Measurements from ENCODE around the gene DLST.

DLST gene

GRCh38 chr14:74897642-74898041 lies 15.9 kb downstream of the DLST start:
- DNase-seq: no peak

DNA sequence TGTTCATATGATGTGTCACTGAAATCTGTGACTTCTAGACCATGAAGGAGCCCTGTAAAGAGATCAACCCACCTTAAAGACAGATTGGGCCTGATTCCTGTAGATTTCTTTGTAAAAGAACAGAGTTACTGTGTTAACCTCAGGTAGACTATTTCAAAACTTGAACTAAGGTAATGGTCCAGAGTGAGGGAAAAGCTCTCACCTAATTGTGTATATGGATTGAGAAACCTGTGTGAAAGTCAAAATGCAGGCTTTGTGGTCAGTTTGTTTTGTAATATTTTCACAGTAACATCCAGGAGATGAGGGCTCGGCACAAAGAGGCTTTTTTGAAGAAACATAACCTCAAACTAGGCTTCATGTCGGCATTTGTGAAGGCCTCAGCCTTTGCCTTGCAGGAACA lies 16.4 kb downstream of the DLST start:
- DNase-seq: no peak

- DNase-seq: no peak
Measured at GRCh38 chr14:74898694-74899093, 17.0 kb downstream of the DLST start.

GRCh38 chr14:74902941-74903705 lies 21.4 kb downstream of the DLST start:
- DNase-seq: no peak

GRCh38 chr14:74904635-74905503 lies 23.2 kb downstream of the DLST start:
- DNase-seq: no peak

- DNase-seq: peak; percentile 84
Measured at GRCh38 chr14:74905595-74906142, 24.0 kb downstream of the DLST start.

- DNase-seq: no peak
Measured at GRCh38 chr14:74906925-74907521, 25.3 kb downstream of the DLST start.

GRCh38 chr14:74907744-74908143 lies 26.0 kb downstream of the DLST start:
- no peak for DNase-seq

DNA sequence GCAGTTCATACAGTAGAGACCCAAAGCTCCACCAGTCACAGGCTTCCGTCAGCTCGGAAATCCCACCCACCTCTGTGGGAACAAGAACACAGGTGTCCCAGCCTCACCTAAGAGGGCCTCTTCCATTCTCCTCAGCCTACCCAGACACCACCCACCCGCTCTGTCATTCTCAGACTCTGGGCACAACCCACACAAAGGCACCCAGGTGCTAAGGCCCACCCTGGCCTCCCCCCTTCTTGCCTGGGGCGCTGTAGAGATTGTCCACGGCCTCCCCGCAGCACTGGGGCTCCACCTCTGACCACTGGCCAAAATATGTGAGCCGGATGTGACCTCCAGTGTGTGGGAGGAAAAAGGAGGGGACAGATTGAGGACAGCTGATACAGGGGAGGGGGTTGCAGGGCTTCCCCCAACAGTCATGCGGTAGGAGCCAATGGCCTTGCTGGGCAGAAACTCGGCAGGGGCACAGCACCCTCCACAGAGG lies 27.2 kb downstream of the DLST start:
- no peak for DNase-seq

DNA sequence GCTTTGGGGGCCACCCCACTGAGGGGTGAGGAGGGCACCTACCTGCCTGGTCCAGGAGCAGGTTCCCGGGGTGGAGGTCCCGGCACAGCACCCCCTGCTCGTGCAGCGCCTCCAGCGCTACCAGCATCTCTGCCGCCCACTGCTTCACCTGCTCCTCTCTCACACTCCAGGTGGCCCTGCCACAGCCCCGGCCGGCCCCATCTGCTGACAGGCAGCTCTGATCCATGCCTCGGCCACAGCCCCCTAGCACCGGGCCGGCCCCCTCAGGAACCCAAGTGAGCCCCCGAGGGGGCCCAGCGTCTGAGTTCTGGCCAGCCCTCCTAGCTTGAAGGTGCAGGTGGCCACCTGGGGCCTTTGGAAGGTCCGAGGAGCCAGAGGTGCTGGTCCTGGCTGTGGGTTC lies 27.8 kb downstream of the DLST start:
- no peak for DNase-seq

GRCh38 chr14:74909911-74910310 lies 28.2 kb downstream of the DLST start:
- no peak for DNase-seq

DNA sequence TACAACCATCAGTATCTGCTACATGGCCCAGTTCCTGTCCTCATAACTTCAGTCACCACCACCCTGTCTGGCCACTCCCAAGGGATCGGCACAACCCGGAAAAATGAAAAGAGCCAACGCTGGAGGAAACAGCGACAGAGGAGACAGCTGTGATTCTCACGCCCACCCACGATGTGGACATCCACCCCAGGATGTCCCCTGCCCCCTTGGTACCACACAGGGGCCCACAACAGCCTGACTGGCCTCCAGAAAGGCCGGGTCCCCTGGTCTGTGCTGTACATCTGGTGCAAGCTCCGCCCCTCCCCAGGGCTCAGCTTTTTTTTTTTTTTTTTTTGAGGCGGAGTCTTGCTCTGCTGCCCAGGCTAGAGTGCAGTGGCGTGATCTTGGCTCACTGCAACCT lies 28.8 kb downstream of the DLST start:
- DNase-seq: no peak

DNA sequence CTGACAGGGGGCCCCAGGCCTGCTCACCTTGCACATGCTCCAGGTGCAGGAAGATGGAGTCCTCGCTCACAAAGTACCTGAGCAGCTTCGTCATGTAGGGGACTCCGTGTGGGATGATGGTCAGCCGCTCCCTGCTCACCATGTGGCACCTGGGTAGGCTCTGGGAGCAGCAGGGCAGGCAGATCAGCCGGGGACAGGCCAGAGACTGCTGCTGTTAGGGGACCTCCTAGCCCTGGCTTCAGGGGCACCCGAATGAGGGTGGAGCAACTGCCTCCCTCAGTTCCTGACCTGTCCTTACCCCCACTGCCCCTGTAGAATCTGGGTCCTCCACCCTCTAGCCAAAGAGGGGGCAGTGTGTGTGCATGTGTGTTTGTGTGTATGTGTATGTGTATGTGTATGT lies 29.5 kb downstream of the DLST start:
- no peak for DNase-seq

GRCh38 chr14:74911704-74912103 lies 30.0 kb downstream of the DLST start:
- no peak for DNase-seq

GRCh38 chr14:74912111-74912510 lies 30.4 kb downstream of the DLST start:
- no peak for DNase-seq

DNA sequence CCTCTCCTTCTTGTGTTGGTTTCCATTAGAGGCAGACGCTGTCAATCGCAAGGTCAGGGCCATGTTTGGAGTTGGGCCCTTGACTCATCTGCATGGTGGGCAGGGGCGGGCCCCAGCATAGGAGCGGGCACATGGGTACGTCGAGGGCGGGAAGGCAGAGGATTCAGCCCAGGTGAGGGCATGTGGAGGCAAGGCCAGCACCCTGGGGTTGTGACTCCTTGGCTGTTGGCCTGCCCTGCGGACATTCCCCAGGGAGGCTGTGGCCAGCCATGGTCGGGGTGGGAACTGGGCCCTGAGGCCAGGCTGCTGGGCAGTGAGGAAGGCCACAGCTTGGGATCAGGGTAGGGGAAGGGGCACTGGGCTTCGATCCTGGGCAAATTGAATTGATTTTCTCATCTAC lies 31.1 kb downstream of the DLST start:
- no peak for DNase-seq

DNA sequence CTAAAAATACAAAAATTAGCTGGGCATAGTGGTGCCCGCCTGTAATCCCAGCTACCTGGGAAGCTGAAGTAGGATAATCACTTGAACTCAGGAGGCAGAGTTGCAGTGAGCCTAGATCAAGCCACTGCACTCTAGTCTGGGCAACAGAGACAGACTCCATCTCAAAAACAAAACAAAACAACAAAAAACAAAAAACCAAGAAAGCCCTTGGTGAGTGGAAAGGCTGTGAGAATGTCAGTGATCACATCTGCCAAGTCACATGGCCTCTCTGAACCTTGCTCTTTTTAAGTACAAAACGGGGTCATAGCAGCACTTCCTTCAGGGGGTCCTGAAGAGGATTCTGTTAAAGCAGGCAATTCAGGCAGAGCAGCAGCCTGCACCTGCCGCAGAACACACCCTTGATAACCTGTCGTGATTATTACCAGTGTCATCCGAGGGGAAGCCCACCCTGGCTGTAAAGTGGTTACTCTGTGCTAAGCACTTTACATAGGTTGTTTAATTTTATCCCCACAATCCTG lies 31.7 kb downstream of the DLST start:
- no peak for DNase-seq

- no peak for DNase-seq
Measured at GRCh38 chr14:74913986-74914573, 32.4 kb downstream of the DLST start.

DNA sequence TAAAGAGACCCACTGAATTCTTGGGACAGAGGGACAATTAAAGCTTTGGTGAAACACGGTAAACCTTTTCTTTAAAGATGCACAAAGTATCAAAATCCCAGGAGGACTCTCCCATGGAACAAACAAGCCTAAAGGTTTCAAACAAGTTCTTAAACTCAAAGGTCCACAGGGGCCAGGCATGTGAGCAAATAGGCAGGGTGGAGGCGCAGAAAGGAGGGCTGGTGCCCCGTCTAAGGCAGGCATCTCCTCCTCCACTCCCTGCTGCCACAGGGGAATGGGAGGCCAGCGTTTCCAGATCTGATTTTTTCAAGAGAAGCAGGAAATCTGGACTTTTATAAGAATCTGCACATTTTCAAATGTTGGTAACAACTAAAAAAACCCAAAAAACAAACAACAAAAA lies 33.7 kb downstream of the DLST start:
- DNase-seq: no peak

GRCh38 chr14:74915826-74916225 lies 34.1 kb downstream of the DLST start:
- DNase-seq: no peak

DNA sequence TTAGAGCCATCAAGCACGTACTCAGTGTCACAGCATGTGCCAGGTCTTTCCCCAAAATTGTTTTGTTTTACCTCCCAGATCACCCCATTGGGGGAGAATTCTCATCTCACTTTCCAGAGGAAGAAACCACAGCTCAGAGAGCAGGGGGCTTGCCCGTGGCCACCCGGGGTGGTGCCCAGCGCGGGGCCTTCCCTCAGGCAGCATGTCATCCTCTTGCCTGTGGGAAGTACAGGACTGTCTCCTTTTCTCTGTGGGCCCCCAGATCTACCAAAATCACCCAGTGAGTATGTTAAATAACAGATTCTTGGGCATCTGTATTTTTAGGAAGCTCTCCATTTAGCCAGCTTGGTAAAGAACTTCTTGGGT lies 35.4 kb downstream of the DLST start:
- DNase-seq: no peak

DNA sequence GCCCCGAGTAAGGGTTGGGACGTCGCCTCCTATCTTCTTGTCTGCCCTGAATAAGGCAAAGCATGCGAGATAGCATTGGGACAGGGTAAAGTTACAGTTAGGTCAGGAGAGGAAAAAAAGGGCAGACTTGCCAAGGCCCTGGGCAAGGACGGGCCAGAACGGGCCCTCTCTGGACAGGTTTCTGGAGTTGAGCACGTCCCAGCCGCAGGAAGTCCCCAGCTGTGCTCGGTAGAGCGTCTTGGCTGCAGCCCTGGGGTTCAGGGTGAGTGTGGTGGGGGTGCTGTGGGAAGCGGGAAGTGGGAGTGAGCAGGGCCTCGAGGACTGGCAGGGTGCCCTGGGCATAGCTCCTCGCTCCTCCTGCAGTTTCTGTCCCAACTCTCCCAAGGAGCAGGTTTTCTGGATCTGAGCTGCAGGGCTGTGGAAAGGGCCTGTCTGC lies 35.9 kb downstream of the DLST start:
- no peak for DNase-seq

DNA sequence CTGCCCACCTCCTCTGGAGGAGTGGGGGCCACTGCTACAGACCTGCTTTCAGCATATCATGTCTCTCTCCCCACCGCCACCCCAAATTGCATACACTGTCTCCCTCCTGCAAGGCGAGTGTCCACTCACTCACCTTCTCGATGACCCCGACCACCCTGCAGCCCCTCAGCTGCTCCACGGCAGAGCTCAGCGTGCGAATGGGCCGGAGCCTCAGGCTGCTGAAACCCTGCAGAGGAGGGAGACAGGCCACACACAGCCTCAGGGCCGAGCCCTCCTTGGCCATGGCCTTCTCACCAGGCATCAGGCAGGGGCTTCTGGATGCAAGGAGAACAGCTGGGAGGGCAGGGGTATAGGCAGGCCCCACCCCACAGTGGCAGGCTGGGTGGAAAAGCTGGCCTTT lies 36.7 kb downstream of the DLST start:
- DNase-seq: no peak
